Cardiac fibroblast (primary cell): ENCODE results near the gene KLF12.

Source experiments
- DNase-seq, 2 donors: peaks; one replicate each; pipeline versions ENCODE4 v3.0.0 to v3.0.0-alpha.2; 2010; ENCODE audit warnings: low read depth in 2 of 2
- H3K4me3 ChIP-seq, 2 donors: replicated peaks in 1 of 2; 1 replicate in 1 of 2; 2 replicates in 1 of 2; pipeline ENCODE4 v1.5.1; 2011; ENCODE audit warnings: low read depth in 2 of 2, low read length in 2 of 2, mild to moderate bottlenecking in 2 of 2, moderate library complexity in 1 of 2
- TF ChIP-seq, protein P1 (sequence below): IDR thresholded peaks from one replicate; pipeline ENCODE4 v1.5.1; 2011; ENCODE audit warnings: low read depth, mild to moderate bottlenecking, low read length, inconsistent platforms

Gene KLF12

DNA sequence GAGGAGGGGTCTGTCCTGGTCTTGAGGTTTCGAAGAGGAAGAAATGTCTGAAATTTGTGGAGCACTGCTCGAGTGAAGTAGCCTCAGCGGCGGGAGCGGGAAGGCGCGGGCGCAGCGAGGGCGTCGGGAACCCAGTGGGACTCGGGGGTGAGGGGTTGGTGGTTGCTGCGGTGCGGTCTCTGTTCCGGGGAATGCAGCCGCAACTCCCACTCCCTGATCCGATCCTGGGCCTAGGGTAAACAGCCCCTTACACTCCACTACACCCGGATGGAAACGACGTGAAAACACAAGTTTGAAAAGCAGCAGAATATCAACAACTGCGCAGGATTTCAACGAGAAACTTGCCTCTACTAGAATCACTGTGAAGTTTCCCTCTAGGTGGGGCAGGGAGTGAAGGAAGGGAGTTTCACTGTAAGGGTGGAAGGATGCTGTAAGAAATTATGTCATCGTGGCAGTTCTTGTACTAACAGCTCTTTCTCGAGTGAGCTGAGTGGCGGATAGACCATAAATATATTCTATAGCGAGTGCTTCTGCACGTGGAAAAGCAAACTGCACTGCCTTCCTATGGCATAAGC is 2.0 kb upstream of the KLF12 start:
- peak overlapping the region; percentile 67 to 69 for H3K4me3 ChIP-seq
- TF ChIP-seq, protein P1, sequence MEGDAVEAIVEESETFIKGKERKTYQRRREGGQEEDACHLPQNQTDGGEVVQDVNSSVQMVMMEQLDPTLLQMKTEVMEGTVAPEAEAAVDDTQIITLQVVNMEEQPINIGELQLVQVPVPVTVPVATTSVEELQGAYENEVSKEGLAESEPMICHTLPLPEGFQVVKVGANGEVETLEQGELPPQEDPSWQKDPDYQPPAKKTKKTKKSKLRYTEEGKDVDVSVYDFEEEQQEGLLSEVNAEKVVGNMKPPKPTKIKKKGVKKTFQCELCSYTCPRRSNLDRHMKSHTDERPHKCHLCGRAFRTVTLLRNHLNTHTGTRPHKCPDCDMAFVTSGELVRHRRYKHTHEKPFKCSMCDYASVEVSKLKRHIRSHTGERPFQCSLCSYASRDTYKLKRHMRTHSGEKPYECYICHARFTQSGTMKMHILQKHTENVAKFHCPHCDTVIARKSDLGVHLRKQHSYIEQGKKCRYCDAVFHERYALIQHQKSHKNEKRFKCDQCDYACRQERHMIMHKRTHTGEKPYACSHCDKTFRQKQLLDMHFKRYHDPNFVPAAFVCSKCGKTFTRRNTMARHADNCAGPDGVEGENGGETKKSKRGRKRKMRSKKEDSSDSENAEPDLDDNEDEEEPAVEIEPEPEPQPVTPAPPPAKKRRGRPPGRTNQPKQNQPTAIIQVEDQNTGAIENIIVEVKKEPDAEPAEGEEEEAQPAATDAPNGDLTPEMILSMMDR, result no peak
- peak; percentile 59 to 73 for DNase-seq

DNA sequence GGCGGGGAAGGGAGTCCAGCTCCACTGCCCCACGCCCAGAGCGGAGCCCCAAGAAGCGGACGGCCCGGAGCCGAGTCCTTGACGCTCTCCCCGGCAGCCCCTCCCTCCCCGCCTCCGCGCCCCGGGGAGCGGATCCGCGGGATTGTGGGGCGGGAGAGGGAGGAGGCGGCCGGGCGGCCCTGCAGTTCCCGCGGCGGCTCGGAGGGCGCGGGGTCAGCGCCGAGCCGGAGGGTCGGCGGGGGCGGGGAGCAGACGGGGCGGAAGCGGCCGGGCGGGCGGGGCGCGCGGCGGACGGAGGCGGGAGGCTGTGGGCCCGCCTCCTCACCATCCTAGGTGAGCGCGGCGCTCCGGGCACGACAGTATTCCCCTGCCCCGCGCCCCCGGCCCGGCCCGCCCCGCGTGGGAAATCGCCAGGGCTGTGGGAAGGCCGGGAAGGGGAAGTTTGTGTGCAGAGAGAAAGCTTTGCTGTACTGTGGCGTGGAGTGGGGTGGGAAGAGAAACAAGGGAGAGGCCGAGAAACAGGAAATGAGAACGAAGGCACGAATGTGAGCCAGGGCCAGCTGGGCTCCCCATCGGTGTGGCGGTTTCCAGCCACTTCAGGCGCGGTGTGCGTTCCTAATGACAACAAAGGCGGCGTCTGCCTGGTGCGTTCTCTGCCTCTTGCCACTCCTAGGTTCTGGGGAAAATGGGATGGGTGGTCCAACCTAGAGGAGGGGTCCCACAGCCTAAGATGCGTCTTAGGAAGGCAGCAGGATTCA is 1.3 kb upstream of the KLF12 start:
- peak overlapping the region; percentile 67 to 87 for H3K4me3 ChIP-seq
- DNase-seq, result peak; percentile 73 to 81
- TF ChIP-seq, protein P1, result no peak

DNA sequence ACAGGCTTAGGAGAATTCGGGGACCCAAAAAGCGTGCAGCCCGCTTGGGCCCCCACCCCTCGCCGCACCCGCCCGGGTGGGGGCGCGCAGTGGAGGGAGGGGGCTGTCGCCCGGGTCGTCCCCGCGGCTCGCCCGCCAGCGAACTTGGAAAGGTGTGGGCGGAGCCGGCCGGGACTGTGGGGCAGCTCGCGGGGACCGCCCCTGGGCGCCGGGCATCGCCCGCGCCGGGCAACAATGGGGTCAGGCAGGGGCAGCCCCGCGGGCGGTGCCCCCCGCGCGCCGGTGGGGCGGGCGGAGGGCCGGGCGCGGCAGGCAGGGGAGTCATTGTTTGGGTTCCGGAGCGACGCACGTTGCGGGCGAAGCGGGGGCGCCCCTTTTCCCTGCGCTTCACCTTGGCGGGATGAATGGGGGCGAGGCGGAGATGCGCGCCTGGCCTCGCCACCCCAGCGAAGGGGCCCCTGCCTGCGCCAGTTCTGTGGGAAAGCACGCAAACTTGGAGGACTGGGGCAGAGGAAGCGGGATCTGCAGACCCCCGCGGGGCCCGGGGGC is 647 bp upstream of the KLF12 start:
- peak overlapping the region; percentile 67 to 87 for H3K4me3 ChIP-seq
- peak in 1 of 2 donors; percentile 33 for DNase-seq
- TF ChIP-seq, protein P1, result no peak

DNA sequence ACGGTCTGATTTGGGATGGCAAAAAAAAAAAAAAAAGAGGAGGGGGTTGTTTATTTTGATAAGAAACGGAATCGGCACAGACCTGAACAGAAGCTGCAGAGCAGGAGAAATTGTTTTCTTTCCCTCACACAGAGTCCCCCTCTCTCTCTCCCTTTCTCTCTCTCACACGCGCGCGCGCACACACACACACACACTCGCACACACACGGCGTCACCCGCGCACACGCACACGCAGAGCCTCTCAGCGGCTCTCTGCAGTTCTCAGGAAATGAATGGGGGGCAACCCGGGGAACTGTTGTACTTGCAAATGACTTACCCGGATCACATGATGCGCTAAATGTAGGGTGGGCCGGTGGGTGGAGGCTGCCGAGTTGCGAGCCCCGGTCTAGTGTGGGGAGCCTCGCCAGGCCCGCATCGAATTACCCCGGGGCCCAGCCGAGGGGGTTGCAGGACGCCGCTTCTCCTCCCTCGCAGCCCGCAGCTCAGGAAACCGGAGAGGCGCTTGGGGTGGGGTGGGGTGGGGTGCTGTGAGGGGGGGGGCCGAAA is 475 bp downstream of the KLF12 start:
- peak overlapping the region; percentile 67 to 87 for H3K4me3 ChIP-seq
- TF ChIP-seq, protein P1, result no peak
- DNase-seq, result peak; percentile 92 to 98

DNA sequence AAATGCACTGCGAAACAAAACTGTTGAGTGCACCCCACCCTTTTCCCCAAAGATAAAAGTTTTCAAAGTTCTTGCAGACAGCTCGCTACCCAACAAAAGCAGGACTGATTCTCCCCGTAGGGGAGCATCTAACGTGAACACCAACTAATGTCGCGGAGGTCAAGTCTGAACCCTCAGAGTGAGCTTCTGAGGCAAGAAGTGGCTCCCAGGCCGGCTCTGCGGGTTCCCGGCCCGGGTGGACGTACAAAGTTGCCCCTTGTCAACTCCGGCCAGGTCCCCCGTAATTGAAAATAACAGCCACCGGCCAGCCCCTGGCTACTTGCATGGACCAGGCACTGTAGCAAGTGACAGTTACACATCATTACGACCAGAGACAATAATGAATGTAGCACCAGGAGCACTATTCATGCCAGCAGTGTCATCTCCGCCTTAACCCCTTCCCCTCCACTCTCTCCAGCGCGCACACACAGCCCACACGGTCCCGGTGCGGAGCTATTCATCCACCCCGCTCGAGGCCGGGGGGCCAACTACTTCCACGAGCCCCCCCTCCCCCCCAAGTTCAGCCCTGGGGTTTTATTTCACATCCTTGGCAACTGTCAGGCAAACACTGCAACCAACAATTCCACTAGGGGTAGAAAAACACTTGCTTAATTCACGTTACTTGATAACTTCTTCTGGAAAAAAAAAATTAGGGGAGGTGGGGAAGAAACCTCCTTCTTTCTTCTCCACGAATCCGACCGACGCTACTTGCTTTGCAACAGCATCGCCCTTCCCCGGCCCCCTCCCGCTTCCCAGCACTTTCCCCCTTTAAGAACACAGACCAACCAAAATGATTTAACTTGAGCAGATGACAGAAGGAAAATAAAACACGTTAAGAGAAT is 1.2 kb downstream of the KLF12 start:
- peak; percentile 40 to 68 for DNase-seq

More for the DNA sequence above, 1.2 kb downstream of the KLF12 start:
- H3K4me3 ChIP-seq, result peak overlapping the region; percentile 67 to 87
- TF ChIP-seq, protein P1, result no peak
